GM18505 (cell line): ENCODE results near the gene ABHD2.
"Not testable (repeated sequence)": the region's sequence is repeated elsewhere in the genome, so short reads cannot be mapped to it uniquely, and the experiment has no call there.

Source experiments
- ATAC-seq: cut with Tn5 transposase; IDR thresholded peaks from one replicate; pipeline ENCODE4 v1.9.1; 2021; ENCODE audit not compliant: unreplicated experiment
- POLR2A ChIP-seq: IDR thresholded peaks from 4 replicates; pipeline ENCODE4 v1.6.1; 2011; ENCODE audit warnings: borderline replicate concordance; ENCODE audit not compliant: insufficient read depth, insufficient read length; ENCODE audit errors: extremely low read depth

ABHD2 gene

GRCh38 chr15:89243046-89243690 lies 154.9 kb downstream of the ABHD2 start:
- no peak for ATAC-seq
- TF ChIP-seq POLR2A, result no peak

- ATAC-seq, result peak; percentile 94
- TF ChIP-seq POLR2A, result peak; percentile 69
Measured at GRCh38 chr15:89243691-89244573, 155.7 kb downstream of the ABHD2 start, which contains the start of gene FANCI. FANCI (plus strand) TSS chr15:89243979; CDS start chr15:89247648, 3,669 bp downstream.

- no peak for TF ChIP-seq POLR2A
- ATAC-seq, result no peak
Measured at GRCh38 chr15:89244574-89244903, 156.3 kb downstream of the ABHD2 start.

- no peak for TF ChIP-seq POLR2A
- ATAC-seq, result no peak
Measured at GRCh38 chr15:89247446-89247845, 159.2 kb downstream of the ABHD2 start.

GRCh38 chr15:89248584-89248983 lies 160.3 kb downstream of the ABHD2 start:
- ATAC-seq, result no peak
- no peak for TF ChIP-seq POLR2A

GRCh38 chr15:89250142-89250541 lies 161.9 kb downstream of the ABHD2 start:
- ATAC-seq, result not testable (repeated sequence)
